BJ (cell line): Measurements from ENCODE around the gene PYY. TPM values are rescaled to one million over a fixed set of nuclear protein-coding genes. Genes with fewer than 3 reads are reported as not detected.
A peak's percentile ranks its signal among the peaks of the same experiment; 100 is the strongest.

ENCODE experiments used
- CTCF ChIA-PET: fragments of 350-600 bp; formaldehyde crosslinking; extraction: SDS; loops from one replicate; lab custom pipeline; 2021; ENCODE audit warnings: antibody characterized with exemption, inconsistent platforms; lab: Yijun Ruan, JAX
- POLR2A ChIA-PET: fragments of 300-600 bp; sonication (Branson Sonifier 250); formaldehyde crosslinking; extraction: SDS; loops from one replicate; lab custom pipeline; 2021; ENCODE audit warnings: antibody characterized with exemption; lab: Charles Lee
- DNase-seq: peaks from one replicate; pipeline ENCODE4 v3.0.0-alpha.2; 2011; ENCODE audit warnings: low read depth
- H3K27me3 ChIP-seq: 2 replicates; pipeline ENCODE4 v1.6.0; 2011; ENCODE audit warnings: low read length; ENCODE audit not compliant: control insufficient read depth, insufficient read depth
- H3K36me3 ChIP-seq: 2 replicates; pipeline ENCODE4 v1.5.1; 2011; ENCODE audit warnings: low read length; ENCODE audit not compliant: control insufficient read depth, insufficient read depth
- H3K4me3 ChIP-seq: 2 replicates; pipeline ENCODE4 v1.5.1; 2011; ENCODE audit warnings: low read depth, mild to moderate bottlenecking, control low read depth, low read length
- CTCF ChIP-seq: IDR thresholded peaks from 2 replicates; pipeline ENCODE4 v1.5.1; 2011; ENCODE audit warnings: low read depth, mild to moderate bottlenecking, control low read depth, inconsistent platforms, low read length, moderate library complexity; ENCODE audit not compliant: insufficient read depth
- polyA plus RNA-seq: library from polyadenylated mRNA; depleted of rRNA; stranded (reverse); fragments of >200 nt; gene quantifications from 2 replicates; pipeline ENCODE4 v1.2.3, GENCODE V29; 2011

Gene PYY
- polyA plus RNA-seq, 1 experiment = not detected

GRCh38 chr17:43949781-43950180 is 4.0 kb downstream of the PYY start:
- no peak for TF ChIP-seq CTCF
- H3K4me3 ChIP-seq = no peak overlapping the region
- DNase-seq = no peak
- ChIA-PET CTCF (interaction anchor here (0.8 kb wide), 1 partner anchor 9 kb away, joined by 3 read pairs; no protein-coding TSS in a partner anchor), POLR2A (no interaction called here)
- H3K36me3 ChIP-seq = no peaks in the 10 kb centered on the region
- H3K27me3 ChIP-seq = peaks cover 39% of the 10 kb centered on the region

GRCh38 chr17:43946781-43947180 is 7.0 kb downstream of the PYY start:
- Histone ChIP-seq H3K36me3 (no peaks in the 10 kb centered on the region), H3K4me3 (no peak overlapping the region), H3K27me3 (peaks cover 12% of the 10 kb centered on the region)
- ChIA-PET POLR2A (no interaction called here), CTCF (interaction anchor here (0.7 to 7.1 kb wide), 10 partner anchors 21 to 222 kb away, joined by 3 to 108 read pairs (median 4); no protein-coding TSS in a partner anchor)
- TF ChIP-seq CTCF = no peak
- no peak for DNase-seq

GRCh38 chr17:43945074-43945829 is 8.5 kb downstream of the PYY start:
- no peaks in the 10 kb centered on the region; the same call in 1 of the 2 replicates for H3K27me3 ChIP-seq
- H3K4me3 ChIP-seq = no peak overlapping the region
- no peaks in the 10 kb centered on the region for H3K36me3 ChIP-seq
- TF ChIP-seq CTCF = no peak
- DNase-seq = no peak
- ChIA-PET POLR2A (no interaction called here), CTCF (interaction anchor here (0.6 to 7.1 kb wide), 14 partner anchors 9 to 412 kb away, joined by 3 to 108 read pairs (median 8); partner anchors contain the start of genes ASB16, NAGS and PYY)

- Histone ChIP-seq H3K36me3 (no peaks in the 10 kb centered on the region), H3K4me3 (no peak within 1 kb of the TSS), H3K27me3 (peaks cover 8% of the 10 kb centered on the region; the same call in 1 of the 2 replicates)
- POLR2A ChIA-PET = no interaction called here
- TF ChIP-seq CTCF = no peak
- CTCF ChIA-PET = interaction anchor here (0.6 to 7.1 kb wide), 13 partner anchors 10 to 172 kb away, joined by 3 to 108 read pairs (median 10); no protein-coding TSS in a partner anchor
- no peak for DNase-seq
These were observed 11.6 kb downstream of the PYY start, which contains the start of gene PPY for GRCh38 chr17:43942051-43942685. TSS of gene PPY (minus strand) at chr17:43942476. CDS start at chr17:43941654, 822 bp downstream.

- TF ChIP-seq CTCF = peak; percentile 73
- CTCF ChIA-PET = interaction anchor here (0.5 to 5.6 kb wide), 8 partner anchors 10 to 166 kb away, joined by 3 to 27 read pairs (median 4); no protein-coding TSS in a partner anchor
- Histone ChIP-seq H3K27me3 (peaks cover 8% of the 10 kb centered on the region; the same call in 1 of the 2 replicates), H3K4me3 (no peak overlapping the region), H3K36me3 (no peaks in the 10 kb centered on the region)
- DNase-seq = no peak
- POLR2A ChIA-PET = no interaction called here
These were observed 13.1 kb downstream of the PYY start for GRCh38 chr17:43940630-43941029.
